Right lobe of liver (tissue), 6 donors: Measurements from ENCODE around the gene SCGB1A1. TPM values are rescaled to one million over a fixed set of nuclear protein-coding genes. Genes with fewer than 3 reads are reported as not detected.

Experiments
- ATAC-seq, 4 donors: fragments of 200-7000 bp; cut with Tn5 transposase; one replicate each; pipeline ENCODE4 v1.9.1; 2020; ENCODE audit warnings: mild to moderate bottlenecking in 4 of 4, moderate library complexity in 4 of 4
- DNase-seq, 3 donors: peaks; one replicate each; pipeline ENCODE4 v3.0.0-alpha.2; 2020
- H3K27ac ChIP-seq, 3 donors: fragments of 200-600 bp; one replicate each; pipeline ENCODE4 v1.8.0; 2022
- H3K27me3 ChIP-seq, 2 donors: fragments of 200-600 bp; one replicate each; pipeline ENCODE4 v1.8.0; 2022
- H3K36me3 ChIP-seq, 4 donors: fragments of 200-600 bp; sonication (generic) in 1 of 4; one replicate each; pipeline versions ENCODE4 v1.5.1 to v1.8.0; 2017 to 2022; ENCODE audit warnings: control low read depth in 1 of 4
- H3K4me1 ChIP-seq, 4 donors: fragments of 200-600 bp; sonication (generic) in 1 of 4; one replicate each; pipeline versions ENCODE4 v1.5.1 to v1.8.0; 2017 to 2022; ENCODE audit warnings: control low read depth in 1 of 4
- H3K4me3 ChIP-seq, 3 donors: fragments of 200-600 bp; one replicate each; pipeline ENCODE4 v1.8.0; 2022
- H3K9me3 ChIP-seq, 4 donors: fragments of 200-600 bp; sonication (generic) in 1 of 4; one replicate each; pipeline versions ENCODE4 v1.5.1 to v1.8.0; 2017 to 2022; ENCODE audit warnings: control low read depth in 1 of 4
- POLR2A ChIP-seq: fragments of 450-650 bp; IDR thresholded peaks from one replicate; pipeline ENCODE4 v1.6.1; 2017; ENCODE audit warnings: antibody characterized with exemption, mild to moderate bottlenecking
- WGBS: methylation state at CpG from one replicate; pipeline ENCODE4 v1.1.6; 2018; ENCODE audit warnings: low coverage, low lambda C conversion rate; ENCODE audit not compliant: insufficient coverage; ENCODE audit errors: missing lambda C conversion rate; 5-methylcytosine and 5-hydroxymethylcytosine counted together
- intact Hi-C, 2 donors: fragments of 100-400 bp; cut with DNase I; formaldehyde crosslinking; loops; one replicate each; pipeline versions ENCODE4 v1.11.2 to v1.14.1; 2022
- total RNA-seq, 6 experiments: library from RNA; depleted of rRNA in 2 of 6; stranded (reverse); fragments of >200 nt in 2 of 6; fragmentation: NEBNext Ultra II Directional in 3 of 6; extraction: Animal tissue kit (Norgen Biotek cat#: 25700) in 3 of 6; gene quantifications; one replicate each; pipeline versions ENCODE4 v1.1.0 to v1.2.4, GENCODE V29; 2016 to 2023
- TF ChIP-seq, protein P1 (sequence below), 4 donors: fragments of 200-600 bp in 3 of 4; fragments of 450-650 bp in 1 of 4; IDR thresholded peaks; one replicate each; pipeline versions ENCODE4 v1.5.1 to v1.8.0; 2016 to 2022; ENCODE audit warnings: antibody characterized with exemption in 4 of 4, mild to moderate bottlenecking in 2 of 4
- donor health status: DM: no; HTN: yes; CAD: no.
- donor health status: DM: no; HTN: no; CAD: no.
- donor health status: DM: no; HTN: no; CAD: no.
- donor health status: DM: no; HTN: yes; CAD: no.
- donor health status: DM: no; HTN: yes; CAD: no.

Gene SCGB1A1
- total RNA-seq, 6 experiments from 2014 or later: not detected

DNA sequence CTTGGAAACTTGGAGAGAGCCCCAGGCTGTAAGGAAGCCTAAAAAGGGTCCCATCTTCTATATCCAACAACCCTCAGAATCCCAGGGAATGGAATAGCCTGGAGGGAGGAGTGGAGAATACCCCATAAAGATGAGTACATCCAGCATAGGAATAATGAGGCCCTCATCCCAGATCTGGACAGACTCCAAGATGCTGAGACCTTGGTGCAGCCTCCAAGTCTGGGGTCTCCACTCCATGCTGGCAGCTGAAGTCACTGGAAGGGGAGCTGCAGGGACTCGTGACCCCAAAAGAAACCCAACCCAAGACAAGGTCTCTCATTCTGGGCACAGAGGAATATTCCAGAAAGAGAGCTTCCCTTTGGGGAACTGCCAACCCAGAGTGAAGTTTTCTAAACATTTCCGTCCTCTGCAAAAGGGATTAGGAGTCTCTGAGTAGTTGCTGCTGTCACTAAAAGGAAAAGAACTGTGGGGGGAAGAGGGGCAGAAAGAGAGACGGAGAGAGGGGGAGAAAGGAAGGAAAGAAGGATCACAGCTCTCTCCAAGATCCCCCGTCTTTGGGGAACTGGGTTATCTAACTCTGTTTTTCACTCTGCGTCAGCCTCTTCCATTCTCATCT, 589 bp downstream of the SCGB1A1 start:
- Histone ChIP-seq H3K9me3 (no peaks in the 10 kb centered on the region), H3K36me3 (no peaks in the 10 kb centered on the region), H3K27me3 (no peaks in the 10 kb centered on the region), H3K27ac (no peak overlapping the region), H3K4me1 (no peaks in the 10 kb centered on the region), H3K4me3 (no peak overlapping the region)
- intact Hi-C loops: no loop called here
- TF ChIP-seq, protein P1, sequence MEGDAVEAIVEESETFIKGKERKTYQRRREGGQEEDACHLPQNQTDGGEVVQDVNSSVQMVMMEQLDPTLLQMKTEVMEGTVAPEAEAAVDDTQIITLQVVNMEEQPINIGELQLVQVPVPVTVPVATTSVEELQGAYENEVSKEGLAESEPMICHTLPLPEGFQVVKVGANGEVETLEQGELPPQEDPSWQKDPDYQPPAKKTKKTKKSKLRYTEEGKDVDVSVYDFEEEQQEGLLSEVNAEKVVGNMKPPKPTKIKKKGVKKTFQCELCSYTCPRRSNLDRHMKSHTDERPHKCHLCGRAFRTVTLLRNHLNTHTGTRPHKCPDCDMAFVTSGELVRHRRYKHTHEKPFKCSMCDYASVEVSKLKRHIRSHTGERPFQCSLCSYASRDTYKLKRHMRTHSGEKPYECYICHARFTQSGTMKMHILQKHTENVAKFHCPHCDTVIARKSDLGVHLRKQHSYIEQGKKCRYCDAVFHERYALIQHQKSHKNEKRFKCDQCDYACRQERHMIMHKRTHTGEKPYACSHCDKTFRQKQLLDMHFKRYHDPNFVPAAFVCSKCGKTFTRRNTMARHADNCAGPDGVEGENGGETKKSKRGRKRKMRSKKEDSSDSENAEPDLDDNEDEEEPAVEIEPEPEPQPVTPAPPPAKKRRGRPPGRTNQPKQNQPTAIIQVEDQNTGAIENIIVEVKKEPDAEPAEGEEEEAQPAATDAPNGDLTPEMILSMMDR (IDR thresholded peaks at IDR 0.05): no peak
- TF ChIP-seq POLR2A: no peak
- no peak for DNase-seq
- WGBS: 39% methylated on average over 5 of the region's 5 CpGs
- peak in 2 of 4 donors; percentile 8 to 37 for ATAC-seq

DNA sequence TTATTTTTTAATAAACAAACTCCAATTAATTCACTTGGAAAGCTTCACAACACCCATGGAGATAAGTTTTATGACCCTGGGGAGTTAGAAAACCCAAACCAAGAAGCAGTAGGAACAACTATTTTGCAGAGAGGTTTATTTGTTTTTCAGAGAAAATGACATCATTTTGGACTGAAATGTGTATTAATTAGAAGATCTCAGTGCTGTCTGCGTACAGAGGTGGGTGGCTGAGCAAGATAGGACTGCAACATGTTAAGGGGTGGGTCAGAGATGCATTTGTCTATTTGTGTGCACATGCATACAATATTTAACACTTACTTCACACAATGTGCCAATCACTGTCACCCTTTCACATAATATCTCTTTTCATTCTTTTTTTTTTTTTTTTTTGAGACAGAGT, 1.1 kb downstream of the SCGB1A1 start:
- Histone ChIP-seq H3K4me1 (peaks cover 0 to 2% (median under 1%) of the 10 kb centered on the region in 4 donors), H3K27me3 (no peaks in the 10 kb centered on the region), H3K9me3 (no peaks in the 10 kb centered on the region), H3K4me3 (no peak overlapping the region), H3K27ac (no peak overlapping the region), H3K36me3 (no peaks in the 10 kb centered on the region)
- WGBS: 24% methylated on average over 1 of the region's 1 CpG
- intact Hi-C loops: loop anchor here (5.0 kb wide), 2 partner anchors 122 to 137 kb away; no protein-coding TSS in a partner anchor
- ATAC-seq: no peak
- no peak for TF ChIP-seq POLR2A
- TF ChIP-seq, protein P1 (IDR thresholded peaks at IDR 0.05): no peak
- no peak for DNase-seq

DNA sequence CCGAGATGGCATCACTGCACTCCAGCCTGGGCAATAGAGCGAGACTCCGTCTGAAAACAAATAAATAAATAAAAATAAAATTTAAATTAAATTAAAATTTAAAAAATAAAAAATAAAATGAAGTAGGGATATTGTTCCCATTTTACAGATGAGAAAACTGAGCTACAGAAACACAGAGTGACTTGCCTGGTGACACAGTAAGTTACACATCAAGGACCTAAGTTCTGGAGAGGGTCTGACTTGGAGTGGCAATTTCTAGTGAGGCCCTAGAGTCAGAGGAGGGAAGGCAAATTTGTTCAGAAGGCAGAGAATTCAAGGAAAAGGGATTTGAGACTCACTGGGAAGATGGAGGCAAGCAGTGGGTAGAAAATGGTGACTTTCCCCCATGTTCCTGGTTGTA, 2.0 kb downstream of the SCGB1A1 start:
- intact Hi-C loops: loop anchor here (5.0 kb wide), 2 partner anchors 121 to 136 kb away; no protein-coding TSS in a partner anchor

DNA sequence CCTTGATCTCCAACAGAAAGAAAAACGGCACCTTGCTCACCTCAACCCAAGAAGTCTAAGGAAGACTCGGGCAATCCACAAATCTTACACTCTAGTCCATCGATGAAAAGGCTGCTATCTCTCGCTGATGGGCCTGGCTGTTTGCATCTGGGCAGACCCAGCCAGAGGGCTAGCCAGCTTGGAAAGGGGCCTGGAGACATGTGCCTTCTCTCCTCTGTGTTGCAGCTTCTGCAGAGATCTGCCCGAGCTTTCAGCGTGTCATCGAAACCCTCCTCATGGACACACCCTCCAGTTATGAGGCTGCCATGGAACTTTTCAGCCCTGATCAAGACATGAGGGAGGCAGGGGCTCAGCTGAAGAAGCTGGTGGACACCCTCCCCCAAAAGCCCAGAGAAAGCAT, 3.2 kb downstream of the SCGB1A1 start:
- no peak overlapping the region for H3K4me3 ChIP-seq
- TF ChIP-seq POLR2A: no peak
- TF ChIP-seq, protein P1 (IDR thresholded peaks at IDR 0.05): no peak

More for the DNA sequence above, 2.0 kb downstream of the SCGB1A1 start:
- DNase-seq (no peak), ATAC-seq (no peak)
- Histone ChIP-seq H3K36me3 (no peaks in the 10 kb centered on the region), H3K9me3 (no peaks in the 10 kb centered on the region), H3K27ac (no peak overlapping the region), H3K4me1 (peaks cover 0 to 10% (median 5%) of the 10 kb centered on the region in 4 donors), H3K27me3 (no peaks in the 10 kb centered on the region), H3K4me3 (no peak overlapping the region)
- no peak for TF ChIP-seq POLR2A
- TF ChIP-seq, protein P1 (IDR thresholded peaks at IDR 0.05): no peak
- 89% methylated on average over 3 of the region's 3 CpGs for WGBS

More for the DNA sequence above, 3.2 kb downstream of the SCGB1A1 start:
- Histone ChIP-seq H3K27me3 (no peaks in the 10 kb centered on the region), H3K4me1 (peaks cover 0 to 21% (median 8%) of the 10 kb centered on the region in 4 donors), H3K36me3 (no peaks in the 10 kb centered on the region), H3K9me3 (no peaks in the 10 kb centered on the region), H3K27ac (no peak overlapping the region)
- DNase-seq (no peak), ATAC-seq (no peak)
- WGBS: 91% methylated on average over 4 of the region's 7 CpGs
- intact Hi-C loops: loop anchor here (5.0 kb wide), 2 partner anchors 120 to 135 kb away; no protein-coding TSS in a partner anchor
